ENCODE results near the gene RNF224.

RNF224 gene

DNA sequence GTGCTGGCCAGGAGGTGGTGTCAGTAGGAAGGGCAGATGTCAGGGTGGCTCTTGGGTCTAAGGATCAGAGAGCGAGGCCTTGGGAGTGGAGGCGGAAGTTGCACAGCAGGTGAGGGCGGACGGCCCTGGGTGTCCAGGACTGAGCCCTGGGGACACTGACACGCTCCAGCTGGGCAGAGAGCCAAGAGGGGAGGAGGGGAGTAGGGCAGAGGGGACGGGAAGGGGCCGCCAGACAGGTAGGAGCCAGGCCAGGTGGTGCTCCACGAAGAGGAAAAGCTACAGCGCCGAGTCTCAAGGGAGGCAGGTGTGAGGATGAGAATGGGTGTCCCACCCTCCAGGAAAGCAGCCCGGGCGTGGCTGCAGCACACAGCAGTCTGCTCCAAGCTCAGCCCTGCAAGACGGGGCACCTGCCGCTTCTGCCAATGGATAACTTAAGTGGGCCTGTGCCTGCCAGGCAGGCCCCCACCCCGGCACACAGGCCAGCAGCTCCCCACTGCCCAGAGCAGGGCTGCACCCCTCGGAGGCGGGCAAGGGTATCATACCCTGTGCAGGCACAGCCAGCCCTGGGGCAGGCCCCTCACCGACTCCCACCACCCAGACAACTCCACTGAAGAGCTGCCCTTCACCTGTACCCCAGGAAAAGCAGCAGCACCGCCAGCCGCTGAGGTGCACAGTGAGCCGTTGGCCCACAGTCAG lies 31.6 kb upstream of the RNF224 start:
- DNase-seq (ENCODE audit: low read depth in 1 of 2, low spot score in 1 of 2) = peak in 1 of 2 experiments; percentile 83
- in situ Hi-C loops (cut with HindIII; ENCODE audit: low pct_unique_long_range_greater_than_20kb, low sequenced_read_pairs) = no loop called here
- TF ChIP-seq JUND (IDR thresholded peaks at IDR 0.05; ENCODE audit: low read depth) = no peak

- peak; percentile 86 to 98 for DNase-seq (ENCODE audit: low read depth in 1 of 2, low spot score in 1 of 2)
- TF ChIP-seq JUND (IDR thresholded peaks at IDR 0.05; ENCODE audit: low read depth) = no peak
- in situ Hi-C loops (cut with HindIII; ENCODE audit: low pct_unique_long_range_greater_than_20kb, low sequenced_read_pairs) = no loop called here
Observed at GRCh38 chr9:137198051-137198901, 29.0 kb upstream of the RNF224 start.

- DNase-seq (ENCODE audit: low read depth in 1 of 2, low spot score in 1 of 2) = peak in 1 of 2 experiments; percentile 73
- in situ Hi-C loops (cut with HindIII; ENCODE audit: low pct_unique_long_range_greater_than_20kb, low sequenced_read_pairs) = no loop called here
- TF ChIP-seq JUND (IDR thresholded peaks at IDR 0.05; ENCODE audit: low read depth) = no peak
Observed at GRCh38 chr9:137198902-137199283, 28.4 kb upstream of the RNF224 start.

DNA sequence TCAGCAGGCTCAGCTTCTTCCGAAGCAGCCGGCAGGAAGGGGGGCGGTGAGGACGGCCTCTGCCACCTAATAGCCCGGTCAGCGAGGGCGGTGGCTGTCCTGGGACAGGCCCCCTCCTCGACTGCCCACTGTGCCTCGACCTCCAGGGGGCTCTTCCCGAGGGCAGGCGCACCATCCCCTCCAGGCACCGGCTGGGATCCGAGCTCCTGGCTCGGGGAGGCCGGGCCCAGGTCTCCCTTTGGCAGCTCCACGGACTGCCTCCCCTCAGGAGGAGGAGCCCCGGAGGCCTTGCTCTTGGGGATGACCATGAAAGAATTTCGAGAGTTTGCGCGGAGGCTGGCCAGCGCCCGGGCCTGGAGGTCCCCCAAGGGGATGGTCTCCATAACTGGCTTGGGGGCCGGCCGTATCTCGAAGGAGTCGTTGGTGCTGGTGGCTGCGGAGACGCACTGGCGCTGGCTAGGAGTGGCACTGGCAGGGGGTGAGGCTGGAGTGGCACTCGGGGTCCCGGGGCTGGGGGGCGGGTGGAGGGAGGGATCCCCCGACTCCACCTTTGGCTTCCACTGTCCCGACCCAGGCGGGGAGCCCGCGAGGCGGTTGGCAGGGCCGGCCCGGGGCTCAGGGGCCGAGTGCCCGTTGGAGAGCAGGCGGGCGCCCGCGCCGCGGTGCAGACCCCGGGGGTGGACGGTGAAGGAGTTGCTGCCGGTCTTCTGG lies 27.7 kb upstream of the RNF224 start:
- no peak for DNase-seq (ENCODE audit: low read depth in 1 of 2, low spot score in 1 of 2)
- no peak for TF ChIP-seq JUND (IDR thresholded peaks at IDR 0.05; ENCODE audit: low read depth)
- in situ Hi-C loops (cut with HindIII; ENCODE audit: low pct_unique_long_range_greater_than_20kb, low sequenced_read_pairs) = no loop called here

GRCh38 chr9:137200311-137201204 lies 26.7 kb upstream of the RNF224 start, which contains the start of gene TPRN:
TPRN (minus strand) TSS chr9:137200741; CDS start chr9:137200711, 30 bp downstream.
- no peak for TF ChIP-seq JUND (IDR thresholded peaks at IDR 0.05; ENCODE audit: low read depth)
- in situ Hi-C loops (cut with HindIII; ENCODE audit: low pct_unique_long_range_greater_than_20kb, low sequenced_read_pairs) = no loop called here
- peak; percentile 99 to 100 for DNase-seq (ENCODE audit: low read depth in 1 of 2, low spot score in 1 of 2)

DNA sequence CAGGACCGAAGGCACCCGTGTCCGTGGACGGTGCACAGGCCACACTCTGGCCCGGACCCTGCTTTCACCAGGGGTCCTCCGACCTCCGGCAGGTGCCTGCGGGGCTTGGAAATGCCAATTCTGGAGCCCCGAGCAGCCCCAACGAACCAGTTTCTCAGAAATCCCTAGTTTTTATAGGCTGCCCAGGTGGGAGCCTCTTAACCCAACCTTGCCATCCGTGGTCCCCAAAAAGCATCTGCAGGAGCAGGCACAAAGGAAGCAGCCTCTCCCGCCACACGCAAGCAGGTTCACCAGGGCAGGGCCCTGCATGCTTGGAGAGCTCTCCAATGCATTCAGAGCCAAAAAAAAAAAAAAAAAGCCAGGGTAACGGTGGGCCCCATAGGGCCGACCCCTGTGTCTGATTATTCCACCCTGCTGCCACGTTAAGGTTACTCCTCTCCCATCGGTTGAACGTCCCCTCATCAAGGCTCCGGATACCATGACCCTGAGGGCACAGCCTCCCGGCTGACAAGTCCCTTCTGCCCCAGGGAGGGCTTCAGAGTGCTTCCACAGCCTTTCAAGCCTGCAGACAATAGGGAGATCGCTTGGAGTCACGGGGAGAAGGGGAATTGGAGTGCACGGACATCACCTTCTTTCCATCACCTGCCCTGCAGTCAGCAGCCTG lies 26.0 kb upstream of the RNF224 start:
- in situ Hi-C loops (cut with HindIII; ENCODE audit: low pct_unique_long_range_greater_than_20kb, low sequenced_read_pairs) = no loop called here
- no peak for DNase-seq (ENCODE audit: low read depth in 1 of 2, low spot score in 1 of 2)

DNA sequence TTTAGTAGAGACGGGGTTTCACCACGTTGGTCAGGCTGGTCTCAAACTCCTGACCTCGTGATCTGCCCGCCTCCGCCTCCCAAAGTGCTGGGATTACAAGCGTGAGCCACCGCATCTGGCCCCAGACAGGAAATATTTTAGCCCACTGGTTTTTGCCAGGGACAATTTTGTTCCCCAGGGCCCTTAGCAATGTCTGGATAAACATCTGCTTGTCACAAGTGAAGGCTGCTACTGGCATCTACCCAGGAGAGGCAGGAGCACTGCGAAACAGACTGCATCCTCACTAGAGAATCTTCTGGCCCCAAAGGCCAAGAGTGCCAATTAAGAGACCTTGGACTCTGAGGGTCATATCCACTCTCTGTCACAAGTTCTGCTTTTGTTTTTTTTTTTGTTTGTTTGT lies 24.3 kb upstream of the RNF224 start:
- TF ChIP-seq JUND (IDR thresholded peaks at IDR 0.05; ENCODE audit: low read depth) = no peak
- in situ Hi-C loops (cut with HindIII; ENCODE audit: low pct_unique_long_range_greater_than_20kb, low sequenced_read_pairs) = no loop called here

More for the DNA sequence above, 26.0 kb upstream of the RNF224 start:
- no peak for TF ChIP-seq JUND (IDR thresholded peaks at IDR 0.05; ENCODE audit: low read depth)

DNA sequence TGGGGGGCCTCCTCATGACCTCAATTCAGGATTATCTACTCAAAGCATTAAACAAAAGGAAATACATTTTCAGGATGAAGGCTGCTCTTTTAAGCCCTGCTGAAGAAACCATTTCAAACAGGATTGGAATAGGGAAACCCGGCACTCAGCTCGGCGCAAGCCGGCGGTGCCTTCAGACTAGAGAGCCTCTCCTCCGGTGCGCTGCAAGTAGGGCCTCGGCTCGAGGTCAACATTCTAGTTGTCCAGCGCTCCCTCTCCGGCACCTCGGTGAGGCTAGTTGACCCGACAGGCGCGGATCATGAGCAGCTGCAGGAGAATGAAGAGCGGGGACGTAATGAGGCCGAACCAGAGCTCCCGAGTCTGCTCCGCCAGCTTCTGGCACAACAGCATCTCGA lies 22.6 kb upstream of the RNF224 start:
- in situ Hi-C loops (cut with HindIII; ENCODE audit: low pct_unique_long_range_greater_than_20kb, low sequenced_read_pairs) = no loop called here
- DNase-seq (ENCODE audit: low read depth in 1 of 2, low spot score in 1 of 2) = no peak
- TF ChIP-seq JUND (IDR thresholded peaks at IDR 0.05; ENCODE audit: low read depth) = no peak

More for the DNA sequence above, 24.3 kb upstream of the RNF224 start:
- DNase-seq (ENCODE audit: low read depth in 1 of 2, low spot score in 1 of 2) = no peak

DNA sequence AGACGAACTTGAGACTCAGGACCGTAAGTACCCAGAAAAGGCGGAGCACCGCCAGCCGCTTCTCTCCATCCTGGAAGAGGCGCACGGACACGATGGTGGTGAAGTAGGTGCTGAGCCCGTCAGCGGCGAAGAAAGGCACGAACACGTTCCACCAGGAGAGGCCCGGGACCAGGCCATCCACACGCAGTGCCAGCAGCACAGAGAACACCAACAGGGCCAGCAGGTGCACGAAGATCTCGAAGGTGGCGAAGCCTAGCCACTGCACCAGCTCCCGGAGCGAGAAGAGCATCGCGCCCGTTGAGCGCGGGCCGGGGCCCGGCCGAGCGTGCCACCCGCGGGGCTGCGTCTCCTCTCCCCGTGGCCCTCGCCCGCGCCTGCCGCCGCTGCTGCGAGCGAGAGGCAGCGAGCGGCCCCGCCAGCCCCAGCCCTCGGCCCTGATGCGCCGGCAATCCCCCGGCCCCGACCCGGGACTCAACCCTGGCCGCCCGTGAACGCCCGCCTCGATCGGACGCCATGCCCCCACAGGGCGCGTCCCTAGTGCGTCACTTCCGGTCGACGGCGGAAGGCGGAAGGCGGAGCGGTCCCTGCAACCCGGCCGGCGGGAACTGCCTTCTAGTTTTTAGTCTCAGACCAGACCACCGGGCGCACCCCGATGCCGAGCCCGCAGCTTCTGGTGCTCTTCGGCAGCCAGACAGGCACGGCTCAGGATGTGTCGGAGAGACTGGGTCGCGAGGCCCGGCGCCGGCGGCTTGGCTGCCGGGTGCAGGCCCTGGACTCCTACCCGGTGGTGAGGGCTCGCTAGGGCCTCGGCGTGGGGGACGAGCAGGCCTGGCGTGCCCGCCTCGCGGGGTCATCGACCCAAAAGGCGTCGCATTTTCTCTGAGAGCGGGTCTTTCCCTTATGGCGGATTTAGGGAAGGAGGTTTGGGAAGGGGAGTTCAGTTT lies 21.9 kb upstream of the RNF224 start, which contains the start of the genes NDOR1 and TMEM203:
Gene NDOR1 (plus strand): TSS at position 575 of the 944 bp plus-strand sequence. CDS start 78 bp downstream, at position 653.
Gene TMEM203 (minus strand): TSS at position 523 of the 944 bp plus-strand sequence. CDS start 234 bp downstream, at position 289.
- in situ Hi-C loops (cut with HindIII; ENCODE audit: low pct_unique_long_range_greater_than_20kb, low sequenced_read_pairs) = no loop called here
- peak; percentile 90 to 97 for DNase-seq (ENCODE audit: low read depth in 1 of 2, low spot score in 1 of 2)
- no peak for TF ChIP-seq JUND (IDR thresholded peaks at IDR 0.05; ENCODE audit: low read depth)

DNA sequence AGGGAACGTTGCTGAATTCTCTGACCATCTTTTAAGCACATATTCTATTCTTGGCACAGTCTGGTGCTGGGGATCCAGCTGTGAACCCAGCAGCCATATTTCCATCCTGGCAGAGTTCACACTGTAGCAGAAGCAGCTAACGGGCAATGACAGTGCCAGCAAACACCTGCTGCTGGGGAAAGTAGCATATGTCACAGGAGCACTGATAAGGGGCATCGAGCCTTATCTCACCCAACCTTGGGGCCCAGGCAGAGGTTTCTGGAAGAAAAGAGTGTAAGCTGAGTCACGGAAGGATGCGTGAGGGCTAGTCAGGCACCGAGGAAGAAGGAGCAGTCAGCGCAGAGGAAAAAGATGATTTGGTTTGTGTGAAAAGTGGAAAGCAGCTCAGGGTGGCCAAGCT lies 20.7 kb upstream of the RNF224 start:
- no peak for DNase-seq (ENCODE audit: low read depth in 1 of 2, low spot score in 1 of 2)
- no peak for TF ChIP-seq JUND (IDR thresholded peaks at IDR 0.05; ENCODE audit: low read depth)
- in situ Hi-C loops (cut with HindIII; ENCODE audit: low pct_unique_long_range_greater_than_20kb, low sequenced_read_pairs) = no loop called here
